Stomach smooth muscle (tissue), 2 donors: Measurements from ENCODE around the gene GALR1.
A peak's percentile ranks its signal among the peaks of the same experiment; 100 is the strongest.

ENCODE experiments used
- H3K27ac ChIP-seq: one replicate; pipeline ENCODE4 v1.7.0; 2013; ENCODE audit warnings: mild to moderate bottlenecking, low read length, inconsistent platforms
- H3K27me3 ChIP-seq, 2 donors: one replicate each; pipeline ENCODE4 v1.7.0; 2013; ENCODE audit warnings: low read length in 2 of 2; ENCODE audit not compliant: insufficient read depth in 2 of 2, control insufficient read depth in 1 of 2
- H3K36me3 ChIP-seq, 2 donors: one replicate each; pipeline ENCODE4 v1.7.0; 2013; ENCODE audit warnings: low read length in 2 of 2; ENCODE audit not compliant: control insufficient read depth in 2 of 2, insufficient read depth in 2 of 2
- H3K4me1 ChIP-seq: one replicate; pipeline ENCODE4 v1.7.0; 2013; ENCODE audit warnings: low read length; ENCODE audit not compliant: control insufficient read depth, insufficient read depth
- H3K4me3 ChIP-seq, 2 donors: one replicate each; pipeline ENCODE4 v1.7.0; 2013; ENCODE audit warnings: low read length in 2 of 2
- H3K9ac ChIP-seq, 2 donors: one replicate each; pipeline ENCODE4 v1.7.0; 2013; ENCODE audit warnings: low read length in 2 of 2, mild to moderate bottlenecking in 1 of 2
- H3K9me3 ChIP-seq, 2 donors: one replicate each; pipeline ENCODE4 v1.7.0; 2013; ENCODE audit warnings: low read length in 2 of 2; ENCODE audit not compliant: control insufficient read depth in 2 of 2
- donor health status: healthy.
- donor health status: Pancreatic carcinoma.

Gene GALR1, protein sequence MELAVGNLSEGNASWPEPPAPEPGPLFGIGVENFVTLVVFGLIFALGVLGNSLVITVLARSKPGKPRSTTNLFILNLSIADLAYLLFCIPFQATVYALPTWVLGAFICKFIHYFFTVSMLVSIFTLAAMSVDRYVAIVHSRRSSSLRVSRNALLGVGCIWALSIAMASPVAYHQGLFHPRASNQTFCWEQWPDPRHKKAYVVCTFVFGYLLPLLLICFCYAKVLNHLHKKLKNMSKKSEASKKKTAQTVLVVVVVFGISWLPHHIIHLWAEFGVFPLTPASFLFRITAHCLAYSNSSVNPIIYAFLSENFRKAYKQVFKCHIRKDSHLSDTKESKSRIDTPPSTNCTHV

DNA sequence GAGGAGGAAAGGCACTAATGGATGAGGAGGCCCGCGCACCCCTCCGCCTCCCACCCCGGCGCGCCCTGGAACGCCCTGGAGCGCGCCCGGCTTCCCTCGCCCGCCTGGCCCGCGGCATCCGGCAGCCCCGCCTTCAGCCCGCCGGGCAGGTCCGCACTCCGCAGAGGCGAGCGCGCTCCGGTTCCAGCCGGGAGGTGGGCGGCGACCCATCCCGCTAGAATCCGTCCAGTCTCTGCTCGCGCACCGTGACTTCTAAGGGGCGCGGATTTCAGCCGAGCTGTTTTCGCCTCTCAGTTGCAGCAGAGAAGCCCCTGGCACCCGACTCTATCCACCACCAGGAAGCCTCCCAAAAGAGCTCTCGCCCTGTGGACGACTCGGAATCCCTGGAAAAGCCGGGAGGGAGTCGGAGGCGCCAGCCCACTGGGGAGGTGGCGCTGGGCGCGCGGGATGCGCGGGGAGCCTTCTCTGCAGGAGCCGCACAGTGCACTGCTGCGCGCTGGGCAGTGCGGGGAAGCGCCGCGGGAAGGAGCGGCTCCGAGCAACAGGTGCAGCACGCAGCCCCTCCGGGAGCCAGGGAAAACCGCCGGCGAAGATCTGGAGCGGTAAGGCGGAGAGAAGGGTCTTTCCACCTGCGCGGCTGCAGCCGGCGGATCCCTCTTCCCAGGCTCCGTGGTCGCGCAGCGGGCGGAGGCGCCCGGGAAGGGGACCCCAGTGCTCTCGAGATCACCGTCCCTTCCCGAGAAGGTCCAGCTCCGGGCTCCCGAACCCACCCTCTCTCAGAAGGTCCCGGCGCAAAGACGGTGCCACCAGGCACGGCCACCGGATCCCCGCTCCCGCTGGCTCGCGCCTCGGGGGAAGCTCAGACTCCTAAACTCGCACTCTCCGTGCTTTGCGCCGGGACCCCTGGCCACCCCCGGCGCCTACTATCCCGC is at the start of gene GALR1:
Gene GALR1 (plus strand): TSS at position 280 of the 932 bp plus-strand sequence. CDS start 701 bp downstream, outside the sequence.
- Histone ChIP-seq H3K9me3 (peaks cover 6 to 8% of the 10 kb centered on the region in 2 donors), H3K27me3 (peaks cover 30 to 41% of the 10 kb centered on the region in 2 donors), H3K4me3 (peak within 1 kb of the TSS; percentile 36 to 68)

DNA sequence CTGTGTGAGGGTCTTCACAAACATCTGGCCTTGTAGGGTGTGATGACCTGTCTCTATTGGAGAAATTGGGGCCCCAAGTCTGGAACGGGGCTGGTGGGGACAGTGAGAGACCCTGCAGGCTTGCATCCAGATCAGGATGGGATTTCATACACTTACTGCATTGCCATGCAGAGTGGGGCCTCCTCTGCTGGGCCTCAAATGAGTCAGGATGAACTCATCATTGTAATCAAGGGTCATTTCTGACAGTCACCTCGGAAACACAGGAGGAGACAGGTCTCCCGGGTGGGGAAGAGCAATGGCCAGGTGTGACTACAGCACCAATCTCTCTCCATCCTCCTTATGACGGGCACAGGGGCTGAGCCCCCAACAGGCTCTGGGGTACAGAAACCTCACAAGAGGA is 48.1 kb upstream of the GALR1 start:
- H3K4me3 ChIP-seq = no peak overlapping the region
- no peaks in the 10 kb centered on the region for H3K36me3 ChIP-seq
- no peaks in the 10 kb centered on the region for H3K4me1 ChIP-seq
- no peak overlapping the region for H3K9ac ChIP-seq
- no peak overlapping the region for H3K27ac ChIP-seq
- H3K9me3 ChIP-seq = no peaks in the 10 kb centered on the region
- no peaks in the 10 kb centered on the region for H3K27me3 ChIP-seq

More for the DNA sequence above, at the start of gene GALR1:
- H3K36me3 ChIP-seq = no peaks in the 10 kb centered on the region
- no peak within 1 kb of the TSS for H3K27ac ChIP-seq
- peaks cover 13% of the 10 kb centered on the region for H3K4me1 ChIP-seq
- no peak within 1 kb of the TSS for H3K9ac ChIP-seq

DNA sequence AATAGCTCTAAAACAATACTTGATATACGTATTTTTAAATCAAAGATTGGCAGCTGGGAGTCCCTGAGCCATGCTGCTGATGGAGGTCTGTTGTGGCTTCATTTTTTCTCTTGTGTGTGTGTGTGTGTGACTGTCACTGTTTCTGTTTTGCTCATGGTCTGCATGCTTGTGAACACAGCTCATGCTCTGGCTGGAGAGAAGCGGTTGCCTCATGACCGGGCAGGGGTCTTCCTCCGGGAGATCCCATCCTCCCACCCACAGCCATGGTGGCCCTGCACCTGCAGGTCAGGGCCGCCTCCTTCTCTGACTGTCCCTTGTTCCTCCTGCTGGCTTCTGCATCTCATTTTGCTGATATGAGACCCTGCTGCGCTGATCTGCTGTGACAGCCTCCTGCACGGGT is 47.3 kb upstream of the GALR1 start:
- no peak overlapping the region for H3K9ac ChIP-seq
- H3K9me3 ChIP-seq = no peaks in the 10 kb centered on the region
- H3K4me1 ChIP-seq = peaks cover 7% of the 10 kb centered on the region
- H3K27me3 ChIP-seq = no peaks in the 10 kb centered on the region
- no peaks in the 10 kb centered on the region for H3K36me3 ChIP-seq
- H3K4me3 ChIP-seq = no peak overlapping the region
- no peak overlapping the region for H3K27ac ChIP-seq

GRCh38 chr18:77203071-77203470 is 46.6 kb upstream of the GALR1 start:
- Histone ChIP-seq H3K27me3 (no peaks in the 10 kb centered on the region), H3K9me3 (no peaks in the 10 kb centered on the region), H3K4me3 (no peak overlapping the region), H3K36me3 (no peaks in the 10 kb centered on the region), H3K27ac (no peak overlapping the region), H3K4me1 (peaks cover 12% of the 10 kb centered on the region), H3K9ac (no peak overlapping the region)

GRCh38 chr18:77203851-77204250 is 45.8 kb upstream of the GALR1 start:
- no peak overlapping the region for H3K27ac ChIP-seq

DNA sequence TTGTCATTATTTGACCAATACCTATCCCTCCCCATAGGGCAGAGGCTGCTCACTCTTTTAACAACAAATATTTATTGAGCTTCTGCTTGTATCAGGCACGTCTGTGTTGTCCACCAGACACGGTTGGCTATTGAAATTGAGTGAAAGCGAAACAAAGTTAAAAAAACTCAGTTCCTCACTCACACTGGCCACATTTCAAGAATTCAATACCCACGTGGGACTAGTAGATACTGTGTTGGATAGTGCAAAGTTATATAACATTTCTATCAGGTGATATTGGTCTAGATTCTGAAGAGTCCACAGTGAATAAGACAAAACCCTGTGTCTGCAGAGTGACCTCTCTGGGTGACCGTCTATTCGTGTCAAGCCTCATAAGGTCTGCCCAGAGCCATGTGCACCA is 43.9 kb upstream of the GALR1 start:
- Histone ChIP-seq H3K27me3 (peaks cover 0 to 3% of the 10 kb centered on the region in 2 donors), H3K27ac (no peak overlapping the region), H3K9me3 (no peaks in the 10 kb centered on the region), H3K4me3 (no peak overlapping the region), H3K36me3 (no peaks in the 10 kb centered on the region), H3K4me1 (peaks cover 12% of the 10 kb centered on the region), H3K9ac (no peak overlapping the region)

More at GRCh38 chr18:77203851-77204250, 45.8 kb upstream of the GALR1 start:
- Histone ChIP-seq H3K4me1 (peaks cover 12% of the 10 kb centered on the region), H3K9ac (no peak overlapping the region), H3K4me3 (no peak overlapping the region), H3K36me3 (no peaks in the 10 kb centered on the region), H3K27me3 (no peaks in the 10 kb centered on the region), H3K9me3 (no peaks in the 10 kb centered on the region)

DNA sequence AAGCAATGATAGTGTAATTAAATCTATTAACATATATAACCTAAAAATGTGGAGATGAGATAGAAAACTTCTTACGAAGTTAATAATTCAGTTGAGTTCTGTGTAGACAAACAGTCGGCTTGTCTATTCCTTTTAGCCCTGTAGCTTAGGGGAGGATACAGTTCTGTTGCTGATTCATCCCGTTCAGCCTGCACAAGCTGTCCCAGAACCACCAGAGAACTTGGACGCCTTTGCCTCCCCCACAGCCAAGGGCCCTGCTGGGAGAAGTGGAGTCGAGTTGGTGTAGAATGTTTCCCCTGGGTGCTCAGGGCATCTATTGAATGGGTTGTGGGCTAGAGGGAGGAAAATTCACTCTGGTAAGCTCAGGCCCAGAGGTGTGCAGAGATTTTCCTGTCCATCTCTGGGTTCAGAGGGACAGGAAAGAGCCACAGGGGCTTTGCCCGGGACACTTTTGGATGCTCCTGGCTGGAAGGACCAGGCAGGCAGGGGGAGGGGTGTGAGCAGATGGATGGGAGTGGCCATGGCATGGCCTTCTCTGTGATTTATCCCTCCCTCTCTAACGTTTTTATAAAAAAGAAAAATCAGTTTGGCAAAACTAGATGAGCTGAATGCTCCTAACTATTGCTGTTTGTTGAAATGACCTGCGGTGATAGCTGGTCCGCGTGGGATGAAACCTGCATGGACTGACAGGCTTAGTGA is 42.8 kb upstream of the GALR1 start:
- H3K4me1 ChIP-seq = peaks cover 19% of the 10 kb centered on the region
- H3K9me3 ChIP-seq = no peaks in the 10 kb centered on the region
- H3K36me3 ChIP-seq = no peaks in the 10 kb centered on the region
- no peak overlapping the region for H3K27ac ChIP-seq
- H3K9ac ChIP-seq = no peak overlapping the region
- peaks cover 0 to 3% of the 10 kb centered on the region in 2 donors for H3K27me3 ChIP-seq
- no peak overlapping the region for H3K4me3 ChIP-seq

DNA sequence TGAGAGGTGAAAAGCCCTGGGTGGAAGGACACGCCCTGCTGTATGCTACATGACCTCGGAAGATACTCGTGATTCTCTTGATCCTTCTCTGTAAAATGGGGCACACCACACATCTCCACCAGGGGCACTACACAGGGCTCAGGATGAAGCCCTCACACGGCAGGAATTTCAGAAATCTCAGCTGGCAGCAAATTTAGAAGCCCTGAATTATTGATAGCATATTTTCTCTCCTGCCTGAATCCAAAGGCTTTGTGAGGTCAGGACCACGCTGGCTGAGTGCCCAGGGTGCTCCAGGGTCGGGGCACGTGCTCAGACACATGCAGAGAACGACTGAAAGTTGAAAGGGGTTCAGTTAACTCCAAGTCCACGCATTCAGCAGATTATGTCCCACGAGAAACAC is 42.1 kb upstream of the GALR1 start:
- Histone ChIP-seq H3K9me3 (no peaks in the 10 kb centered on the region), H3K9ac (no peak overlapping the region), H3K4me3 (peak overlapping the region in 1 of 2 donors; percentile 35), H3K36me3 (no peaks in the 10 kb centered on the region), H3K27me3 (peaks cover 0 to 3% of the 10 kb centered on the region in 2 donors), H3K27ac (no peak overlapping the region), H3K4me1 (peaks cover 19% of the 10 kb centered on the region)

DNA sequence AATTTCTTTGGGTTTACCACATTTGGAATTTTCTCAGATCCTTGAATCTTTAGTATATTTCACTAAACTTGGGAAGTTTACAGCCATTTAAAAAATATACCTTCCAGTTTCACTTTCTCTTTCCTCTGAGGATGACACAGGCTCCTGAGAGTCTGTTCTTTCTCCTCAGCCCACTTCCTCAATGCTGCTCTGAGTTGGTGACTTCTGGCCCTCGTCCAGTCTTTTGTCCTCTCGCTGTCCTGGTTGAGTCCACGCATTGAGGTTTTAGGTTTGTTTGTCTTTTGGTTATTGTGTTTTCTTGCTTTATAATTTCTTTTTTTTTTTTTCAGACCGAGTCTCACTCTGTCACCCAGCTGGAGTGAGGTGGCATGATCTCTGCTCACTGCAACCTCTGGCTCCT is 40.7 kb upstream of the GALR1 start:
- Histone ChIP-seq H3K27ac (no peak overlapping the region), H3K9ac (no peak overlapping the region), H3K4me1 (peaks cover 19% of the 10 kb centered on the region), H3K9me3 (no peaks in the 10 kb centered on the region), H3K27me3 (peaks cover 0 to 3% of the 10 kb centered on the region in 2 donors), H3K36me3 (no peaks in the 10 kb centered on the region), H3K4me3 (no peak overlapping the region)

GRCh38 chr18:77209587-77209986 is 40.1 kb upstream of the GALR1 start:
- Histone ChIP-seq H3K4me3 (no peak overlapping the region), H3K36me3 (no peaks in the 10 kb centered on the region), H3K9me3 (no peaks in the 10 kb centered on the region), H3K27me3 (peaks cover 0 to 3% of the 10 kb centered on the region in 2 donors), H3K9ac (no peak overlapping the region), H3K4me1 (peaks cover 19% of the 10 kb centered on the region), H3K27ac (no peak overlapping the region)
